Left ventricle myocardium superior (tissue), 1 donor: ENCODE results near the gene PIBF1. TPM values are rescaled to one million over a fixed set of nuclear protein-coding genes. Genes with fewer than 3 reads are reported as not detected.
A peak's percentile ranks its signal among the peaks of the same experiment; 100 is the strongest.
"Not testable (repeated sequence)": the region's sequence is repeated elsewhere in the genome, so short reads cannot be mapped to it uniquely, and the experiment has no call there.

ENCODE experiments used
- ATAC-seq: fragments of 200-7000 bp; cut with Tn5 transposase; one replicate; pipeline ENCODE4 v1.9.1; 2020; ENCODE audit warnings: mild to moderate bottlenecking, moderate library complexity
- DNase-seq: peaks from one replicate; pipeline ENCODE4 v3.0.0-alpha.2; 2020
- intact Hi-C: fragments of 100-400 bp; cut with micrococcal nuclease; formaldehyde crosslinking; loops from one replicate; pipeline ENCODE4 v1.11.0; 2022
- total RNA-seq: library from RNA; stranded (reverse); fragmentation: NEBNext Ultra II Directional; extraction: Animal tissue kit (Norgen Biotek cat#: 25700); gene quantifications from one replicate; pipeline ENCODE4 v1.2.1, GENCODE V29; 2021
- donor health status: DM: no; HTN: yes; CAD: no; lungs with severe emphysema.

PIBF1 gene
- total RNA-seq, 1 donor from 2014 or later, result 11.2 TPM

DNA sequence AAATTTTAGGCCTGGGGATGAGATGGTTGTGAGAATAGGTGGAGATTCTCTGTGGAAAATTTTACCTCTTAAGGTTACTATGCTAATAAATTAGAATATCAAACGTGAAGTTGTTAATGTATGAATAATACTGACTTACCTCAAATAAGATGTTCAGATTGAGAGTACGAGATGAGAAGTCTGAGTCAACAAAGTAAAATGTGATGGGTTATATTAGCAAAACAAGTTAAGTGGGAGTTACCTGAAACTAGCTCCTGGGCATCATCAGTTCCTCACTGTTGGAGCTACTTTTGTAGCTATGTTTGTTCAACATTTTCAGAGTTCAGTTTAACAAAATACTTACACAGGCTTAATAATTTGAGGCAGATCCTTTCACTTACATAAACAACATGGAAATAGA lies 108.6 kb downstream of the PIBF1 start:
- intact Hi-C loops, result no loop called here
- ATAC-seq (no peak), DNase-seq (no peak)

DNA sequence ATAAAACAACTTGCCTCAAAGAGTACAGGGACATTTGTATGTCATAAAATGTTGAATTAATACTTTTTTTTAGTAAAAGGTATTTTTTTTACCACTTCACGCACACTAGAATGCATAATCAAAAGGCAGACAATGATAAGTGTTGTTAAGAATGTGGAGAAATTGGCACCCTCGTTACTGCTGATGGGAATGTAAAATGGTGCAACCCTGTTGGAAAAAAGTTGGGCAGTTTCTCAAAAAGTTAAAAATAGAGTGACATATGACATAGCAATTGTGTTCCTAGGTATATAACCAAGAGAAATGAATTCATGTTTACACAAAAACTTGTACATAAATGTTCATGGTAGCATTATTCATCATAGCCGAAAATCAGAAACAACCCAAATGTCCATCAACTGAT lies 109.5 kb downstream of the PIBF1 start:
- intact Hi-C loops, result no loop called here
- ATAC-seq, result peak; percentile 20

DNA sequence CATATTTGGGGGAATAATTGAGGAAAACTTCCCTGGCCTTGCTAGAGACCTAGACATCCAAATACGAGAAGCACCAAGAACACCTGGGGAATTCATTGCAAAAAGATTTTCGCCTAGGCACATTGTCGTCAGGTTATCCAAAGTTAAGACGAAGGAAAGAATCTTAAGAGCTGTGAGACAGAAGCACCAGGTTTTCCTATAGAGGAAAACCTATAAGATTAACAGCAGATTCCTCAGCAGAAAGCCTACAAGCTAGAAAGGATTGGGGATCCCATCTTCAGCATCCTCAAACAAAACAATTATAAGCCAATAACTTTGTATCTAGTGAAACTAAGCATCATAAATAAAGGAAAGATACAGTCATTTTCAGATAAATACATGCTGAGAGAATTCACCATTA lies 114.9 kb downstream of the PIBF1 start:
- DNase-seq (no peak), ATAC-seq (no peak)
- intact Hi-C loops, result no loop called here

More for the DNA sequence above, 109.5 kb downstream of the PIBF1 start:
- no peak for DNase-seq

GRCh38 chr13:72901546-72901945 lies 119.6 kb downstream of the PIBF1 start:
- ATAC-seq, intact Hi-C loops, DNase-seq: not testable (repeated sequence)

DNA sequence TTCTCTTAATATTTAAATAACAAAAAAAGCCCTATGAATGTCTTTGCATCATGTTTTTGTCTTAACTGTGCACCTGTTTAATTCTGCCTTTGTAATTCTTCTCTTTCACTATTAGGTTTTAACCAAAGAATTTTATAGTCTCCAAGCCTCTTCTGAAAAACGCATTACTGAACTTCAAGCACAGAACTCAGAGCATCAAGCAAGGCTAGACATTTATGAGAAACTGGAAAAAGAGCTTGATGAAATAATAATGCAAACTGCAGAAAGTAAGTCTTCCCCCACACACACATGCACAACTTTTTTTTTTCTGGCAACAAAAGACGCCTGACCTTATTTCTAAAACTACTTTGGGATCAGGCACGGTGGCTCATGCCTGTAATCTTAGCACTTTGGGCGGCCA lies 126.5 kb downstream of the PIBF1 start:
- intact Hi-C loops, result no loop called here
- DNase-seq (no peak), ATAC-seq (no peak)

DNA sequence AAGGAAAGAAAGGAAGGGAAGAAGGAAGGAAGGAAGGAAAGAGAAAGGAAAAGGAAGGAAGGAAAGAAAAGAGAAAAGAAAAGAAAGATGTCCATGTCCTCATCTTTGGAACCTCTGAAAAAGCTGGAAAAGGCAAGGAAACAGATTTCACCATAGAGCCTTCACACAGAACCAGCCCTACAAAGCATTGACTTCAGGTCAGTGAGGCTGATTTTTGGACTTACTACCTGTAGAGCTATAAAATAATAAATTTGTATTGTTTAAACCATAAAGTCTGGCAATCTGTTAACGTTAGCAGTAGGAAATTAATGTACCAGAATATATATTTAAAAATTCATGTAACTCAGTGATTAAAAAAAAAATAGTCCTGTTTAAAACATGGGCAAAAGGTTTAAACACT lies 130.0 kb downstream of the PIBF1 start:
- DNase-seq (no peak), ATAC-seq (no peak)
- intact Hi-C loops, result no loop called here

DNA sequence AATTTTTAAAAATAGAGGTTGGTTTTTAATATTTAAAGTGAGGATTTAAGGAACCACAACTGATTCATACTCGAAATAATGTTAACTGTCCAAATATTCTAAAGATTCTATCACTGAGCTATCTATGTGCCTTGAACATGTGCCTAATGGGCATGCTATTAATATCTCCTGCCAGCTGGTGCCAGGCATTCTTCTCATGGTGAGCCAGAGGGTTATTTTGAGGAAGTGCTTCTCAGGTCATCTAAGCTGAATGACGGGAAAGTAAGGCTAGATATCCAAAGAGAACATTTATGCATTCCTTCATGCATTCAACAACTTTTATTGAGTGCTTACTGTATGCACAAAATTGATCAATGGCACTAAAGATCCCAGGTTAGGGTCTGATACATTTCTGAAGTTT lies 138.2 kb downstream of the PIBF1 start:
- intact Hi-C loops, result no loop called here
- DNase-seq (peak; percentile 40), ATAC-seq (peak; percentile 99)

GRCh38 chr13:72931311-72931710 lies 149.4 kb downstream of the PIBF1 start:
- intact Hi-C loops, result no loop called here
- ATAC-seq (no peak), DNase-seq (no peak)

DNA sequence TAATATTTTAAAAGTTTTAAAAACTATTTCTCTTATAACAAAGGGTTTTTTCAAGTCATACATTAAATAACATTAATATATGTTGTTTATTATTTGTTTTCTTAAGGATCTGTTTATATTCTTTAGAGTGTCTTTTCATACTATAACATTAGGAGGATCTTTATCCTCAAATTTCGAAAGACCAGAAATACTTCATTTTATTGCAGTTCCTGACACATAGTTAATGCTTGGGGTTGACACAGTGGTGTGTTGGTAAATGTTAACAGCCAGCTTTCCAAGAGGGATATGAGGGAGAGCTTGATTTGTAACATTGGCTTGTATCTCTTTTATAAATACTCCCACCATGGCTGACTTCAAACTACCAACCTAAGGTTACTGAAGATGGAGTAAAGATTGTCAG lies 150.3 kb downstream of the PIBF1 start:
- DNase-seq, result no peak
- no peak for ATAC-seq
- intact Hi-C loops, result no loop called here

- intact Hi-C loops, ATAC-seq, DNase-seq: not testable (repeated sequence)
Measured at GRCh38 chr13:72946267-72946666, 164.3 kb downstream of the PIBF1 start.

DNA sequence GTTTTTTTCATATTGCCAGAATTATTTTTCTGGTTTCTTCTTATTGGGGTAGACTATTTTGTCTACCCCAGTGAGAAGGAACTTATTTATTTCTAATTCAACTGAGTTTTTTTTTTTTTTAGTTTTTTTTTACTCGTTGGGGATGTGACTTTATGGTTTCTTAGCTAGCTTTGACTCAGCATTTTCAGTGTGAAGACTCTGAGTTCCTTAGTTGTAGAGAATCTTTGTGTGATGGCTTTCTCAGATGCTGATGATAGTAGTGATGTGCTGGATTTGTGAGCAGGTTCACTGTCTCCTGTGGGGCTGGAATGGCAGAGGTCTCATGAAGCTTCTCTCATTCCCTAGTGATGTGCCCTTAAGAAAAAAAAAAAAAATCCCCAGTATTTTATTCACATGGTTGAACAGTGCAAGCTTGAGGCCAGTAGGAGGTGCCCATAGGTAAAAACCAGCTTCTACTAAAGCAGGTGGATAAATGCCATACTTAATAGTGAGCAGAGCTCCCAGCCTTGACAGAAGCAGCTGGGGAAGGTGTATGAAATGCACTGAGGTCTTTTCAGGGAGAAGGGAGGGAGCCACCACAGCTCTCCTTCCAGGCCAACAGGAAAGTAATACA lies 170.7 kb downstream of the PIBF1 start:
- intact Hi-C loops, result no loop called here
- no peak for DNase-seq
- no peak for ATAC-seq

GRCh38 chr13:72953391-72953965 lies 171.5 kb downstream of the PIBF1 start:
- ATAC-seq (no peak), DNase-seq (no peak)
- intact Hi-C loops, result no loop called here

GRCh38 chr13:72959643-72960042 lies 177.7 kb downstream of the PIBF1 start:
- ATAC-seq (no peak), DNase-seq (no peak)
- intact Hi-C loops, result no loop called here

GRCh38 chr13:72960114-72960513 lies 178.2 kb downstream of the PIBF1 start:
- ATAC-seq (no peak), DNase-seq (no peak)
- intact Hi-C loops, result no loop called here

GRCh38 chr13:72960541-72960940 lies 178.6 kb downstream of the PIBF1 start:
- DNase-seq (no peak), ATAC-seq (no peak)
- intact Hi-C loops, result no loop called here

DNA sequence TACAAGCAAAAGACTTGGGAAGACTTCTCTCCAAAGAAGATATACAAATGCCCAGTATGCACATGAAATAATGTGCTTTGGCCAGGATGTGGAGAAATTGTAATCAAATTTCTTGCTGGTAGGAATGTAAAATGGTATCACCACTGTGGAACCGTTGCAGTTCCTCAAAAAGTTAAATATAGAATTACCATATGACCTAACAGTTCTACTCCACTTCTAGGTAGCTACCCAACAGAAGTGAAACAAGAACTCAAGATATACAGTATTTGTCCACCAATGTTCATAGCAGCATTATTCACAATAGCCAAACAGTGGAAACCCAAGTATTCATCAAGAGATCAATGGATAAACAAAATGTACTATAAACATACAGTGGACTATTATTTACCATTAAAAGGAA lies 181.8 kb downstream of the PIBF1 start:
- intact Hi-C loops, result no loop called here
- no peak for DNase-seq
- ATAC-seq, result no peak

- ATAC-seq (no peak), DNase-seq (no peak)
- intact Hi-C loops, result no loop called here
Measured at GRCh38 chr13:72970301-72970880, 188.5 kb downstream of the PIBF1 start.

DNA sequence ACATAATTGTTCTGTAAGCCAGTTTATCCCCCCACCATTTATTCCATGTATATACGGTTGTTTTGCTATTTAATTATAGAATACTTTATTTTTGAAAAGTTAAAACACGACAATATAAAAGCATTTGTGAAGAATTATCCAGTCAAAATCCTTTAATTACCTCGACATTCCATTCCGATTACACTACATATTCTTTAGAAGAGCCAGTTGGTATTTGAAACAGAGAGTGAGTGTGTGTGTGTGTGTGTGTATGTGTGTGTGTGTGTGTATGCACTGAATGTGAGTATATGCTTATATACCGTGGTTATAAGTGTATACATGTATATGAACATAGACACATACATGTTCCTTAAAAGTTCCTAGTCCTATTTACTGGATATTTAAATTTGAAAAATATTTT lies 189.0 kb downstream of the PIBF1 start:
- no peak for ATAC-seq
- no peak for DNase-seq
- intact Hi-C loops, result no loop called here

GRCh38 chr13:72973234-72973633 lies 191.3 kb downstream of the PIBF1 start:
- ATAC-seq, result no peak
- no peak for DNase-seq
- intact Hi-C loops, result no loop called here

GRCh38 chr13:72983085-72983768 lies 201.3 kb downstream of the PIBF1 start:
- ATAC-seq, result no peak
- intact Hi-C loops, result no loop called here
- no peak for DNase-seq

DNA sequence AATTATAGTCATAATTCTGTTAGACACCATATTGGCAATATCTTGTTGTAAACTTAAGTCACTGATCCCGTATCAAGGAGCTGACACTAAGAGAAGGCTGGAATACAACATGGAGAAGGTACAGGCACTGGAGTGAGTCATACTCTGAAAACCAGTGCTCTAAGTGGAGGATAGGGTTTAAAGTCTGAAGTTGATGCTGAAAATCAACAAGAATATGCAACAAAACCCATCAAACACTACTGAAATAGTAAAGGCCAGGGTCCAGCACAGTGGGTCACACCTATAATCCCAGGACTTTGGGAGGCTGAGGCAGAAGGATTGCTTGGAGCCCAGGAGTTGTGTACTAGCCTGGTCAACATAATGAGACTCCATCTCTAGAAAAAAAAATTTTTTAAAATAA lies 203.7 kb downstream of the PIBF1 start:
- DNase-seq (no peak), ATAC-seq (no peak)
- intact Hi-C loops, result no loop called here
